ENCODE data around the gene SLC35G2.
"Not testable (repeated sequence)": the region's sequence is repeated elsewhere in the genome, so short reads cannot be mapped to it uniquely, and the experiment has no call there.

Gene SLC35G2

GRCh38 chr3:136885357-136886213 is 66.7 kb downstream of the SLC35G2 start:
- no peak for DNase-seq (ENCODE audit: low spot score)

GRCh38 chr3:136889947-136890346 is 71.0 kb downstream of the SLC35G2 start:
- no peak for DNase-seq (ENCODE audit: low spot score)

GRCh38 chr3:136891934-136892855 is 73.3 kb downstream of the SLC35G2 start:
- no peak for DNase-seq (ENCODE audit: low spot score)

GRCh38 chr3:136893848-136894443 is 75.0 kb downstream of the SLC35G2 start:
- no peak for DNase-seq (ENCODE audit: low spot score)

- not testable (repeated sequence) for DNase-seq (ENCODE audit: low spot score)
These were observed 78.2 kb downstream of the SLC35G2 start for GRCh38 chr3:136897171-136897570.

GRCh38 chr3:136898549-136898948 is 79.6 kb downstream of the SLC35G2 start:
- no peak for DNase-seq (ENCODE audit: low spot score)

GRCh38 chr3:136898954-136899353 is 80.0 kb downstream of the SLC35G2 start:
- DNase-seq (ENCODE audit: low spot score): no peak

- DNase-seq (ENCODE audit: low spot score): no peak
These were observed 80.8 kb downstream of the SLC35G2 start for GRCh38 chr3:136899622-136900158.

- not testable (repeated sequence) for DNase-seq (ENCODE audit: low spot score)
These were observed 81.8 kb downstream of the SLC35G2 start for GRCh38 chr3:136900694-136901093.

GRCh38 chr3:136901391-136901790 is 82.5 kb downstream of the SLC35G2 start:
- DNase-seq (ENCODE audit: low spot score): no peak

GRCh38 chr3:136902530-136902929 is 83.6 kb downstream of the SLC35G2 start:
- not testable (repeated sequence) for DNase-seq (ENCODE audit: low spot score)

GRCh38 chr3:136903899-136904298 is 85.0 kb downstream of the SLC35G2 start:
- no peak for DNase-seq (ENCODE audit: low spot score)

- no peak for DNase-seq (ENCODE audit: low spot score)
These were observed 85.8 kb downstream of the SLC35G2 start for GRCh38 chr3:136904746-136905145.

Measured in HuH-7.5 (cell line).